C4-2B (cell line): Measurements from ENCODE around the gene OR7C2.

ENCODE experiments used
- ZFX ChIP-seq: fragments of 450-650 bp; IDR thresholded peaks from 2 replicates; pipeline ENCODE4 v1.6.1; 2017
- TF ChIP-seq, protein P1 (sequence below): fragments of 450-650 bp; conservative IDR thresholded peaks from 2 replicates; pipeline ENCODE4 v1.5.1; 2017; ENCODE audit warnings: mild to moderate bottlenecking

DNA sequence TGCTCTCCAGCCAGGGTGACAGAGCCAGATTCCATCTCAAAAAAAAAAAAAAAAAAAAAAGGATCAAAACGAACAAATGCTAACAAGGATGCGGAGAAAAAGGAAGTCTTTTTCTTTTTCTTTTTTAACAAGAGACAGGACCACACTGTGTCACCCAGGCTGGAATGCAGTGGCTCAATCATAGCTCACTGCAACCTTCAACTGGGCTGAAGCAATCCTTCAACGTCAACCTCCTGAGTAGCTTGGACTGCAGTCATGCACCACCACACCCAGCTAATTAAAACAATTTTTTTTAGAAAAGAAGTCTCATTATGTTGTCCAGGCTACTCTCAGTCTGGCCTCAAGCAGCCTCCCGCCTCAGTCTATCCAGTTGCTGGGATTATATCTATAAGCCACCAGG, 34.6 kb upstream of the OR7C2 start:
- TF ChIP-seq, protein P1, sequence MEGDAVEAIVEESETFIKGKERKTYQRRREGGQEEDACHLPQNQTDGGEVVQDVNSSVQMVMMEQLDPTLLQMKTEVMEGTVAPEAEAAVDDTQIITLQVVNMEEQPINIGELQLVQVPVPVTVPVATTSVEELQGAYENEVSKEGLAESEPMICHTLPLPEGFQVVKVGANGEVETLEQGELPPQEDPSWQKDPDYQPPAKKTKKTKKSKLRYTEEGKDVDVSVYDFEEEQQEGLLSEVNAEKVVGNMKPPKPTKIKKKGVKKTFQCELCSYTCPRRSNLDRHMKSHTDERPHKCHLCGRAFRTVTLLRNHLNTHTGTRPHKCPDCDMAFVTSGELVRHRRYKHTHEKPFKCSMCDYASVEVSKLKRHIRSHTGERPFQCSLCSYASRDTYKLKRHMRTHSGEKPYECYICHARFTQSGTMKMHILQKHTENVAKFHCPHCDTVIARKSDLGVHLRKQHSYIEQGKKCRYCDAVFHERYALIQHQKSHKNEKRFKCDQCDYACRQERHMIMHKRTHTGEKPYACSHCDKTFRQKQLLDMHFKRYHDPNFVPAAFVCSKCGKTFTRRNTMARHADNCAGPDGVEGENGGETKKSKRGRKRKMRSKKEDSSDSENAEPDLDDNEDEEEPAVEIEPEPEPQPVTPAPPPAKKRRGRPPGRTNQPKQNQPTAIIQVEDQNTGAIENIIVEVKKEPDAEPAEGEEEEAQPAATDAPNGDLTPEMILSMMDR: no peak
- TF ChIP-seq ZFX: no peak
